Transverse colon (tissue), 4 donors: ENCODE data around the gene PTS. TPM values are rescaled to one million over a fixed set of nuclear protein-coding genes. Genes with fewer than 3 reads are reported as not detected.

Experiments
- DNase-seq: peaks from one replicate; pipeline ENCODE4 v3.0.0-alpha.2; 2019
- H3K27ac ChIP-seq, 4 donors: fragments of 200-600 bp; sonication (generic); 2 replicates each; pipeline ENCODE4 v1.5.1; 2016 to 2018; ENCODE audit warnings: inconsistent platforms in 4 of 4
- H3K27me3 ChIP-seq: fragments of 200-600 bp; sonication (generic); 2 replicates; pipeline ENCODE4 v1.5.1; 2017; ENCODE audit warnings: inconsistent platforms
- H3K36me3 ChIP-seq, 4 donors: fragments of 200-600 bp; sonication (generic); 2 replicates each; pipeline ENCODE4 v1.5.1; 2017 to 2019; ENCODE audit warnings: inconsistent platforms in 4 of 4
- H3K4me1 ChIP-seq, 4 donors: fragments of 200-600 bp; sonication (generic); 2 replicates each; pipeline ENCODE4 v1.5.1; 2017 to 2020; ENCODE audit warnings: inconsistent platforms in 4 of 4
- H3K4me3 ChIP-seq, 4 donors: fragments of 200-600 bp; sonication (generic); 1 replicate in 1 of 4; 2 replicates in 3 of 4; pipeline versions ENCODE4 v1.5.1 to v1.6.1; 2017 to 2019; ENCODE audit warnings: inconsistent platforms in 4 of 4
- H3K9me3 ChIP-seq, 2 donors: fragments of 200-600 bp; sonication (generic); 2 replicates each; pipeline ENCODE4 v1.5.1; 2017 to 2019; ENCODE audit warnings: inconsistent platforms in 2 of 2
- CTCF ChIP-seq, 5 experiments: fragments of 200-600 bp in 3 of 5; fragments of 450-650 bp in 2 of 5; sonication (generic) in 3 of 5; IDR thresholded peaks; 1 replicate in 2 of 5; 2 replicates in 3 of 5; pipeline ENCODE4 v1.5.1; 2016 to 2017; ENCODE audit warnings: antibody characterized with exemption in 5 of 5, inconsistent platforms in 3 of 5, mild to moderate bottlenecking in 2 of 5, moderate library complexity in 1 of 5
- EP300 ChIP-seq: sonication (generic); formaldehyde crosslinking; IDR thresholded peaks from one replicate; pipeline ENCODE4 v1.6.1; 2017; ENCODE audit warnings: antibody characterized with exemption, low read depth
- POLR2A ChIP-seq: fragments of 450-650 bp; IDR thresholded peaks from one replicate; pipeline ENCODE4 v1.6.1; 2016; ENCODE audit warnings: antibody characterized with exemption, mild to moderate bottlenecking, moderate library complexity
- POLR2AphosphoS5 ChIP-seq, 3 donors: sonication (generic); formaldehyde crosslinking; IDR thresholded peaks; one replicate each; pipeline ENCODE4 v1.6.1; 2016; ENCODE audit warnings: antibody characterized with exemption in 3 of 3
- WGBS, 2 donors: methylation state at CpG; one replicate each; pipeline ENCODE4 v1.1.5; 2018; ENCODE audit warnings: low coverage in 1 of 2; 5-methylcytosine and 5-hydroxymethylcytosine counted together
- in situ Hi-C, 4 donors: fragments of 200-750 bp; cut with MboI; loops; one replicate each; pipeline versions ENCODE4 v1.15.0 to v1.15.1; 2017; ENCODE audit warnings: low sequenced_read_pairs in 3 of 4, low pct_ligation_motif_present in 1 of 4, low pct_unique_long_range_greater_than_20kb in 1 of 4
- intact Hi-C: fragments of 100-400 bp; cut with DNase I; formaldehyde crosslinking; loops from one replicate; pipeline ENCODE4 v1.15.1; 2023; ENCODE audit warnings: low total_unique reads
- total RNA-seq, 4 donors: library from RNA; depleted of rRNA; stranded (reverse); fragments of >200 nt; gene quantifications; one replicate each; pipeline ENCODE4 v1.1.0, GENCODE V29; 2016

The PTS gene
- total RNA-seq, 4 donors from 2014 or later = 9.7 to 29.1 (median 18.7) TPM

- Histone ChIP-seq H3K27ac (peak overlapping the region; percentile 96 to 97 (median 97)), H3K4me3 (peak overlapping the region; percentile 60 to 82 (median 72)), H3K36me3 (peaks cover 0 to 7% (median 2%) of the 10 kb centered on the region in 4 donors), H3K27me3 (no peaks in the 10 kb centered on the region), H3K4me1 (peaks cover 6 to 27% (median 12%) of the 10 kb centered on the region in 4 donors), H3K9me3 (no peaks in the 10 kb centered on the region)
- TF ChIP-seq POLR2A = no peak
- TF ChIP-seq CTCF (IDR thresholded peaks at IDR 0.05) = no peak
- TF ChIP-seq POLR2AphosphoS5 (IDR thresholded peaks at IDR 0.05) = no peak
- no peak for TF ChIP-seq EP300
- 11 to 53% methylated on average over 2 to 8 of the region's 8 CpGs for WGBS, 2 donors
- in situ Hi-C loops = no loop called here
- intact Hi-C loops = no loop called here
- DNase-seq = peak; percentile 79
These were observed 521 bp upstream of the PTS start for GRCh38 chr11:112225753-112226061.

DNA sequence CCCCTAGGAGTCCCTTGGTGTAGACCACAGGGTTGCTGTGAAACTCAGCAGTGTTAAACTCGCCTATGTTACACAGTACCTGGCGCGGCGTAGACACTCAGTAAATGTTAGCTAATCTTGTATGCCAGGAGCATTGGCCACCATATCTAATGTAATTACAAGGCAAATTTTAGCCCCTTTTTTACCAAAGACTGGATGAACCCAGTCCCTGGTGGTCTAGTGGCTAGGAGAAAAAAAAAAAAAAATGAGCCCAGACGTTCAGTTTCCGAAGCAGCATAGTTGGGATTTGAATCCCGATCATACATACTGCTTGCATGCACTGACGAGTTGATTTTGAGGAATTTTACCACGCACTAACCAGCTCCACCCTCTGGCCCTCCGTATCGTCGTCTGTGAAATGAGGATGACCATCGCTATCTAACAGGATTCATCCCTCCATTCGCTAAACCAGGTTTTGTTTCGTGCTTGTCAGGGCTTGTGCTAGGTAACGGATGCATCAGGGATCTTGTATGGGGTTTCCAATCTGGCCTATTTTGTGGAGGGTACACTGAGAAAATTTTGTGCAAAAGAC is 688 bp downstream of the PTS start:
- intact Hi-C loops (no loop called here), in situ Hi-C loops (no loop called here)
- WGBS, 2 donors = 7% methylated on average over 10 to 16 of the region's 16 CpGs
- H3K4me1 ChIP-seq = peaks cover 6 to 19% (median 10%) of the 10 kb centered on the region in 4 donors
- no peak for DNase-seq
- no peaks in the 10 kb centered on the region for H3K9me3 ChIP-seq
- peaks cover 0 to 7% (median 2%) of the 10 kb centered on the region in 4 donors for H3K36me3 ChIP-seq
- peak overlapping the region; percentile 60 to 82 (median 72) for H3K4me3 ChIP-seq
- no peak for TF ChIP-seq CTCF (IDR thresholded peaks at IDR 0.05)
- TF ChIP-seq POLR2A = no peak
- TF ChIP-seq EP300 = no peak
- TF ChIP-seq POLR2AphosphoS5 (IDR thresholded peaks at IDR 0.05) = no peak
- peak overlapping the region; percentile 96 to 97 (median 97) for H3K27ac ChIP-seq
- no peaks in the 10 kb centered on the region for H3K27me3 ChIP-seq

DNA sequence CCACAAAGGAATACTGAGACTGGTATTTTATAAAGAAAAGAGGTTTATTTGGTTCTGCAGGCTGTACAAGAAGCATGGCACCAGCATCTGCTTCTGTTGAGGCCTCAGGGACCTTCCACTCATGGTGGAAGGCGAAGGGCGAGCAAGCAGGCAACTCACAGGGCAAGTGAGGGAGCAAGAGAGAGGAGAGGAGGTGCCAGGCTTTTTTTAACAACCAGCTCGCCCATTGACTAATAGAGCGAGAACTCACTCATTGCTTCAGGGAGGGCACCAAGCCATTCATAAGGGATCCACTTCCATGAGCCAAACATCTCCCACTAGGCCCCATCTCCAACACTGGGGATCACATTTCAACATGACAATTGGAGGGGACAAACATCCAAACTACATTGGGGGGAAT is 1.2 kb downstream of the PTS start:
- Histone ChIP-seq H3K4me3 (peak overlapping the region in 3 of 4 donors; percentile 60 to 82 (median 77)), H3K27ac (peak overlapping the region; percentile 96 to 97 (median 97)), H3K27me3 (no peaks in the 10 kb centered on the region), H3K4me1 (peaks cover 6 to 14% (median 10%) of the 10 kb centered on the region in 4 donors), H3K9me3 (no peaks in the 10 kb centered on the region), H3K36me3 (peaks cover 0 to 7% (median 2%) of the 10 kb centered on the region in 4 donors)
- 64% methylated on average over 4 of the region's 4 CpGs; no CpG with 5 or more reads in 1 of the 2 donors for WGBS, 2 donors
- no peak for DNase-seq
- intact Hi-C loops (no loop called here), in situ Hi-C loops (no loop called here)
- TF ChIP-seq CTCF (IDR thresholded peaks at IDR 0.05) (no peak), POLR2A (no peak), POLR2AphosphoS5 (IDR thresholded peaks at IDR 0.05) (no peak), EP300 (no peak)

GRCh38 chr11:112228706-112229105 is 2.5 kb downstream of the PTS start:
- TF ChIP-seq EP300 (no peak), POLR2AphosphoS5 (IDR thresholded peaks at IDR 0.05) (no peak), POLR2A (no peak), CTCF (IDR thresholded peaks at IDR 0.05) (no peak)
- intact Hi-C loops (no loop called here), in situ Hi-C loops (no loop called here)
- Histone ChIP-seq H3K4me1 (peaks cover 6 to 14% (median 10%) of the 10 kb centered on the region in 4 donors), H3K4me3 (no peak overlapping the region), H3K27me3 (no peaks in the 10 kb centered on the region), H3K36me3 (peaks cover 0 to 15% (median 2%) of the 10 kb centered on the region in 4 donors), H3K27ac (no peak overlapping the region), H3K9me3 (no peaks in the 10 kb centered on the region)
- no peak for DNase-seq
- 99 to 100% methylated on average over 1 to 2 of the region's 2 CpGs for WGBS, 2 donors
